OCI-M1 (cell line): ENCODE measurements around the gene FAM120A.

ENCODE experiments used
- DNase-seq: peaks from one replicate; lab custom pipeline; 2025; lab: John Stamatoyannopoulos, UW

Gene FAM120A

GRCh38 chr9:93577975-93578682, 126.6 kb downstream of the FAM120A start:
- DNase-seq = no peak

- no peak for DNase-seq
These were observed 127.4 kb downstream of the FAM120A start for GRCh38 chr9:93578844-93579243.

GRCh38 chr9:93579711-93580516, 128.4 kb downstream of the FAM120A start:
- DNase-seq = no peak

- no peak for DNase-seq
These were observed 129.3 kb downstream of the FAM120A start for GRCh38 chr9:93580654-93581380.

- no peak for DNase-seq
These were observed 130.6 kb downstream of the FAM120A start for GRCh38 chr9:93582115-93582514.

- no peak for DNase-seq
These were observed 131.1 kb downstream of the FAM120A start for GRCh38 chr9:93582550-93582949.

GRCh38 chr9:93585259-93585658, 133.8 kb downstream of the FAM120A start:
- DNase-seq = no peak

- no peak for DNase-seq
These were observed 134.2 kb downstream of the FAM120A start for GRCh38 chr9:93585695-93586094.

GRCh38 chr9:93586290-93587057, 135.0 kb downstream of the FAM120A start:
- DNase-seq = no peak

- no peak for DNase-seq
These were observed 135.8 kb downstream of the FAM120A start for GRCh38 chr9:93587284-93587650.

- no peak for DNase-seq
These were observed 136.3 kb downstream of the FAM120A start for GRCh38 chr9:93587651-93588347.

- DNase-seq = no peak
These were observed 137.4 kb downstream of the FAM120A start for GRCh38 chr9:93588641-93589609.

GRCh38 chr9:93589688-93590087, 138.2 kb downstream of the FAM120A start:
- DNase-seq = no peak

GRCh38 chr9:93590609-93591234, 139.2 kb downstream of the FAM120A start:
- no peak for DNase-seq

GRCh38 chr9:93591301-93592007, 140.0 kb downstream of the FAM120A start:
- DNase-seq = no peak

- DNase-seq = no peak
These were observed 140.6 kb downstream of the FAM120A start for GRCh38 chr9:93592008-93592642.

- no peak for DNase-seq
These were observed 141.1 kb downstream of the FAM120A start for GRCh38 chr9:93592643-93593021.

- DNase-seq = no peak
These were observed 141.7 kb downstream of the FAM120A start for GRCh38 chr9:93593144-93593658.
